Neural crest cell (in vitro differentiated cells): ENCODE measurements around the gene TTC7B. TPM values are rescaled to one million over a fixed set of nuclear protein-coding genes. Genes with fewer than 3 reads are reported as not detected.

Source experiments
- DNase-seq: peaks from one replicate; pipeline ENCODE4 v3.0.0; 2021; ENCODE audit warnings: low read depth, mixed read lengths, low spot score
- H3K27ac Mint-ChIP-seq: one replicate; pipeline ENCODE4 v1.8.0; 2021; ENCODE audit warnings: mild to moderate bottlenecking, mixed read lengths; ENCODE audit not compliant: unreplicated experiment
- H3K27me3 Mint-ChIP-seq: 2 replicates; pipeline ENCODE4 v1.8.0; 2021; ENCODE audit warnings: low read depth, mild to moderate bottlenecking, mixed read lengths
- H3K36me3 Mint-ChIP-seq: 2 replicates; pipeline ENCODE4 v1.8.0; 2021; ENCODE audit warnings: low read depth, mild to moderate bottlenecking, mixed read lengths
- H3K4me1 Mint-ChIP-seq: 2 replicates; pipeline ENCODE4 v1.8.0; 2021; ENCODE audit warnings: mixed read lengths
- H3K4me3 Mint-ChIP-seq: one replicate; pipeline ENCODE4 v1.8.0; 2021; ENCODE audit warnings: mild to moderate bottlenecking, mixed read lengths
- H3K9me3 Mint-ChIP-seq: 2 replicates; pipeline ENCODE4 v1.8.0; 2021; ENCODE audit warnings: mixed read lengths
- CTCF ChIP-seq: fragments of 200-600 bp; sonication (generic); conservative IDR thresholded peaks from 2 replicates; pipeline ENCODE4 v1.5.0; 2021; ENCODE audit warnings: antibody characterized with exemption, mild to moderate bottlenecking
- total RNA-seq: library from RNA; stranded (reverse); gene quantifications from 2 replicates; pipeline ENCODE4 v1.2.1, GENCODE V29; 2021

The TTC7B gene
- total RNA-seq, 1 donor from 2014 or later: 56.4 TPM

- Mint-ChIP-seq H3K4me1 (peaks cover 5% of the 10 kb centered on the region), H3K4me3 (peak overlapping the region; percentile 76), H3K36me3 (peaks cover 5% of the 10 kb centered on the region), H3K27me3 (peaks cover 2% of the 10 kb centered on the region), H3K27ac (no peak overlapping the region), H3K9me3 (peaks cover 3% of the 10 kb centered on the region)
- peak; percentile 89 for TF ChIP-seq CTCF
- peak; percentile 95 for DNase-seq
Measured at GRCh38 chr14:90758028-90758889, 58.0 kb downstream of the TTC7B start.

GRCh38 chr14:90757452-90757851 is 58.8 kb downstream of the TTC7B start:
- H3K36me3 Mint-ChIP-seq: peaks cover 1% of the 10 kb centered on the region
- H3K4me3 Mint-ChIP-seq: peak overlapping the region; percentile 76
- no peak for TF ChIP-seq CTCF
- no peak overlapping the region for H3K27ac Mint-ChIP-seq
- peaks cover 5% of the 10 kb centered on the region for H3K4me1 Mint-ChIP-seq
- H3K9me3 Mint-ChIP-seq: peaks cover 3% of the 10 kb centered on the region
- peaks cover 2% of the 10 kb centered on the region for H3K27me3 Mint-ChIP-seq
- DNase-seq: no peak

DNA sequence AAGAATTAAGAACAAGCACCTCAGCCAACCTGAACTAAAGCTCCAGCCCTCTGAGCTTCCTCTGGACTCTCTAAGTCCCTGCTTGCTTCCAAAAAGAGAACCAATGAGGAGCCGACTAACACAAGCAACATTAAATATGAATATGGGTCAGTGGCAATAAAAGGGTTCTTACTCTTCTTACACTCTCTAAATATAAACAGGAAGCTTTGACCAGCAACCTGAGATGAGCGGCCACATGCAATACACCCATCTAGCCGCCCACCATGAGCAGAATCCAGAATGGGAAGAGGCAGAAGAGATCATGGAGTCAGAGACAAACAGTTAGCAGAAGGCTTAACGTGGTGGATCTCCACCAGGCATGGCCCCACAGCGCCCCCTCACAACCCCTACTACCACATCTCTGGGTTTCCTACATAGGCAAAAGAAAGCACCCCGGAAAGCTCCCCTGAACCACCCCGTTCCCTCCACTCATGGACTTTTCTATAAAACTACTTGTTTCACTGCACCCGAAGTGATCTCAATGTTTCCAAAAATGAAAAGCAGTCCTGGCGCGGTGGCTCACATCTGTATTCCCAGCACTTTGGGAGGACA is 59.4 kb downstream of the TTC7B start:
- Mint-ChIP-seq H3K9me3 (peaks cover 3% of the 10 kb centered on the region), H3K27me3 (peaks cover 2% of the 10 kb centered on the region), H3K27ac (no peak overlapping the region), H3K4me1 (peaks cover 5% of the 10 kb centered on the region), H3K4me3 (peak overlapping the region; percentile 20), H3K36me3 (no peaks in the 10 kb centered on the region)
- DNase-seq: no peak
- no peak for TF ChIP-seq CTCF

DNA sequence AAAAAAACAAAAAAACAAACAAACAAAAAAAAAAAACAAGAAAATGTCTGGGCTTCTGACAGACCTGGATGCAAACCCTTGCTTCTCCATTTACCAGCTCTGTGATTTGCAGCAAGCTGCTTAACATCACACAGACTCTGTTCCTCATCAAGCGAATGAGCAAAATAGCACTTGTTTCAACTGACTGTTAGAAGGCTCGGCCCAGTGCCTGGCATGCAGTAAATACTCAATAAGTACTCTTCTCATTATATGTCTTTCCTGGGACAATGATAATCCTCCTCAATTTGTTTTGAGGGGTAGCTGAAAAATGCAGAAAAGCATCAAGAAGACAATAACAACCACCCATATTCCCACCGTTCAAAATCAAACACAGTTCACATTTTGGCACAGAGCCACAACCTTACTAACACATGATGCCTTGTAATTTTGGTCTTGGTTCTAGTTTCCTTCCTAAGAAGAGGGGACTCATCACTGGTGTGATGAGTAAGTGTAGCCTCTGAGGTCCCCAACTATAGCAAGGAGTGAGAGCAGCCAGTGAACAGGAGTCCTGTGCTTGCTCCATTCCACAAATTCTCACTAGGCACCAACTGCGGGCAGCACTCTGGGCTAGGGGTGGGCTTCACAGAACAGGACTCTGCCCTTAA is 60.4 kb downstream of the TTC7B start:
- peaks cover 5% of the 10 kb centered on the region for H3K4me1 Mint-ChIP-seq
- H3K9me3 Mint-ChIP-seq: no peaks in the 10 kb centered on the region
- no peak overlapping the region for H3K27ac Mint-ChIP-seq
- H3K36me3 Mint-ChIP-seq: no peaks in the 10 kb centered on the region
- no peak for TF ChIP-seq CTCF
- no peak for DNase-seq
- peak overlapping the region; percentile 60 for H3K4me3 Mint-ChIP-seq
- H3K27me3 Mint-ChIP-seq: peaks cover 2% of the 10 kb centered on the region

- no peak for DNase-seq
- peaks cover 2% of the 10 kb centered on the region for H3K27me3 Mint-ChIP-seq
- no peak for TF ChIP-seq CTCF
- peaks cover 5% of the 10 kb centered on the region for H3K4me1 Mint-ChIP-seq
- no peak overlapping the region for H3K4me3 Mint-ChIP-seq
- no peak overlapping the region for H3K27ac Mint-ChIP-seq
- H3K9me3 Mint-ChIP-seq: peaks cover 8% of the 10 kb centered on the region
- H3K36me3 Mint-ChIP-seq: peaks cover 16% of the 10 kb centered on the region
Measured at GRCh38 chr14:90753456-90754005, 62.7 kb downstream of the TTC7B start.
